ENCODE measurements around the gene PLD1. TPM values are rescaled to one million over a fixed set of nuclear protein-coding genes. Genes with fewer than 3 reads are reported as not detected.

Gene PLD1
- total and polyA plus RNA-seq, 9 donors = 24.6 to 125 (median 52.1) TPM

GRCh38 chr3:171685116-171685895 is 125.0 kb downstream of the PLD1 start:
- Histone ChIP-seq H3K9me3 (no peaks in the 10 kb centered on the region), H3K27me3 (no peaks in the 10 kb centered on the region), H3K4me3 (no peak overlapping the region), H3K36me3 (no peaks in the 10 kb centered on the region), H3K4me1 (ENCODE audit: insufficient read depth) (peaks cover 4% of the 10 kb centered on the region), H3K27ac (no peak overlapping the region)
- DNase-seq = no peak
- intact Hi-C loops (cut with DNase I) = no loop called here
- TF ChIP-seq CTCF (IDR thresholded peaks at IDR 0.05) = no peak
- no peak for TF ChIP-seq EP300 (IDR thresholded peaks at IDR 0.05)
- TF ChIP-seq POLR2A (IDR thresholded peaks at IDR 0.05) = no peak
- WGBS, 3 donors = 94 to 98% (median 94%) methylated on average over 6 of the region's 6 CpGs

GRCh38 chr3:171684221-171684620 is 126.1 kb downstream of the PLD1 start:
- Histone ChIP-seq H3K4me1 (ENCODE audit: insufficient read depth) (peaks cover 4% of the 10 kb centered on the region), H3K4me3 (no peak overlapping the region), H3K36me3 (no peaks in the 10 kb centered on the region), H3K27ac (no peak overlapping the region), H3K9me3 (no peaks in the 10 kb centered on the region), H3K27me3 (no peaks in the 10 kb centered on the region)
- TF ChIP-seq POLR2A (IDR thresholded peaks at IDR 0.05) (no peak), CTCF (IDR thresholded peaks at IDR 0.05) (no peak), EP300 (IDR thresholded peaks at IDR 0.05) (no peak)
- intact Hi-C loops (cut with DNase I) = no loop called here
- WGBS, 3 donors = 93 to 97% (median 93%) methylated on average over 2 of the region's 2 CpGs
- no peak for DNase-seq

GRCh38 chr3:171682743-171683142 is 127.5 kb downstream of the PLD1 start:
- no peak for TF ChIP-seq CTCF (IDR thresholded peaks at IDR 0.05)
- TF ChIP-seq POLR2A (IDR thresholded peaks at IDR 0.05) = no peak
- no peak for TF ChIP-seq EP300 (IDR thresholded peaks at IDR 0.05)
- intact Hi-C loops (cut with DNase I) = no loop called here
- Histone ChIP-seq H3K36me3 (no peaks in the 10 kb centered on the region), H3K9me3 (no peaks in the 10 kb centered on the region), H3K27me3 (no peaks in the 10 kb centered on the region), H3K4me1 (ENCODE audit: insufficient read depth) (no peaks in the 10 kb centered on the region), H3K27ac (no peak overlapping the region), H3K4me3 (no peak overlapping the region)
- WGBS, 3 donors = 93 to 97% (median 94%) methylated on average over 3 of the region's 3 CpGs
- DNase-seq = no peak

- 92 to 96% (median 94%) methylated on average over 6 of the region's 6 CpGs for WGBS, 3 donors
These were observed 129.4 kb downstream of the PLD1 start for GRCh38 chr3:171680726-171681411.

More at GRCh38 chr3:171680726-171681411, 129.4 kb downstream of the PLD1 start:
- intact Hi-C loops (cut with DNase I) = no loop called here
- no peak for DNase-seq
- Histone ChIP-seq H3K4me1 (ENCODE audit: insufficient read depth) (no peaks in the 10 kb centered on the region), H3K27ac (no peak overlapping the region), H3K36me3 (no peaks in the 10 kb centered on the region), H3K27me3 (no peaks in the 10 kb centered on the region), H3K4me3 (no peak overlapping the region), H3K9me3 (no peaks in the 10 kb centered on the region)
- TF ChIP-seq EP300 (IDR thresholded peaks at IDR 0.05) (no peak), POLR2A (IDR thresholded peaks at IDR 0.05) (no peak), CTCF (IDR thresholded peaks at IDR 0.05) (no peak)
